SU-DHL-6 (cell line): ENCODE results near the gene AATF.

ENCODE experiments used
- H2AFZ ChIP-seq: fragments of 200-600 bp; sonication (generic); 2 replicates; pipeline ENCODE4 v1.6.1; 2014; ENCODE audit warnings: low read depth, mild to moderate bottlenecking, moderate library complexity, mixed read lengths, antibody characterized with exemption, low read length; ENCODE audit not compliant: severe bottlenecking
- H3F3A ChIP-seq: fragments of 200-600 bp; shearing (Covaris generic); 2 replicates; pipeline ENCODE4 v1.6.0; 2016; ENCODE audit warnings: antibody characterized with exemption, mild to moderate bottlenecking; ENCODE audit not compliant: insufficient read depth
- H3K27ac ChIP-seq: fragments of 200-600 bp; sonication (generic); 2 replicates; pipeline ENCODE4 v1.5.1; 2016; ENCODE audit warnings: low read depth, mild to moderate bottlenecking, low read length, moderate library complexity, mixed read lengths
- H3K27me3 ChIP-seq: fragments of 200-600 bp; sonication (generic), shearing (Covaris generic); 2 replicates; pipeline ENCODE4 v1.6.0; 2014; ENCODE audit warnings: mild to moderate bottlenecking, low read length
- H3K36me3 ChIP-seq: fragments of 200-600 bp; sonication (generic); 2 replicates; pipeline ENCODE4 v1.6.1; 2014; ENCODE audit warnings: mild to moderate bottlenecking, low read length, mixed read lengths
- H3K4me2 ChIP-seq: fragments of 300-600, 200-600 bp; shearing (Covaris generic), sonication (generic); 2 replicates; pipeline ENCODE4 v1.6.0; 2014; ENCODE audit warnings: low read length, low read depth, mild to moderate bottlenecking; ENCODE audit not compliant: poor library complexity, severe bottlenecking
- H3K4me3 ChIP-seq: fragments of 200-600 bp; sonication (generic); 2 replicates; pipeline ENCODE4 v1.5.1; 2014; ENCODE audit warnings: antibody characterized with exemption, low read length, mild to moderate bottlenecking, mixed read lengths; ENCODE audit not compliant: insufficient read depth, poor library complexity, severe bottlenecking
- H3K79me2 ChIP-seq: fragments of 200-600 bp; sonication (generic); 2 replicates; pipeline ENCODE4 v1.6.1; 2014; ENCODE audit warnings: mild to moderate bottlenecking, low read length, moderate library complexity; ENCODE audit not compliant: insufficient read depth
- H3K9ac ChIP-seq: fragments of 200-600 bp; sonication (generic); 2 replicates; pipeline ENCODE4 v1.7.0; 2014; ENCODE audit warnings: mild to moderate bottlenecking, low read length
- H3K9me2 ChIP-seq: fragments of 200-600 bp; sonication (generic); replicated peaks from 2 replicates; pipeline ENCODE4 v1.6.1; 2014; ENCODE audit warnings: low read length; ENCODE audit not compliant: insufficient read depth
- H3K9me3 ChIP-seq: fragments of 200-600 bp; sonication (generic); 2 replicates; pipeline ENCODE4 v1.6.1; 2014; ENCODE audit warnings: low read length, mixed read lengths; ENCODE audit not compliant: insufficient read depth
- H4K20me1 ChIP-seq: fragments of 200-600 bp; sonication (generic); 2 replicates; pipeline ENCODE4 v1.6.1; 2014; ENCODE audit warnings: low read depth, mild to moderate bottlenecking, antibody characterized with exemption, low read length, moderate library complexity, mixed read lengths
- CTCF ChIP-seq: fragments of 200-600 bp; sonication (generic); IDR thresholded peaks from one replicate; pipeline ENCODE4 v1.5.1; 2017; ENCODE audit warnings: antibody characterized with exemption, mild to moderate bottlenecking, low read length, moderate library complexity; ENCODE audit not compliant: insufficient read depth, poor library complexity, severe bottlenecking
- EZH2phosphoT487 ChIP-seq: fragments of 200-600 bp; sonication (generic), shearing (Covaris generic); conservative IDR thresholded peaks from 2 replicates; pipeline ENCODE4 v1.6.1; 2018; ENCODE audit warnings: mild to moderate bottlenecking, antibody characterized with exemption, low read length, moderate library complexity, mixed read lengths

The AATF gene

GRCh38 chr17:37086948-37087347, 138.2 kb downstream of the AATF start:
- no peak for TF ChIP-seq CTCF
- no peak for TF ChIP-seq EZH2phosphoT487
- H3K9ac ChIP-seq = no peak overlapping the region
- H3K27me3 ChIP-seq = no peaks in the 10 kb centered on the region
- no peaks in the 10 kb centered on the region for H3F3A ChIP-seq
- H3K9me2 ChIP-seq = no peaks in the 10 kb centered on the region
- no peaks in the 10 kb centered on the region for H4K20me1 ChIP-seq
- no peaks in the 10 kb centered on the region for H3K79me2 ChIP-seq
- no peak overlapping the region for H3K27ac ChIP-seq
- no peak overlapping the region for H3K4me3 ChIP-seq
- no peak overlapping the region for H2AFZ ChIP-seq
- H3K4me2 ChIP-seq = no peak overlapping the region
- peaks cover 8% of the 10 kb centered on the region; the same call in 1 of the 2 replicates for H3K36me3 ChIP-seq
- H3K9me3 ChIP-seq = no peaks in the 10 kb centered on the region

GRCh38 chr17:37087683-37088082, 138.9 kb downstream of the AATF start:
- no peaks in the 10 kb centered on the region for H3K9me3 ChIP-seq
- H3K4me2 ChIP-seq = no peak overlapping the region
- no peak overlapping the region for H2AFZ ChIP-seq
- H3F3A ChIP-seq = no peaks in the 10 kb centered on the region
- no peak overlapping the region for H3K4me3 ChIP-seq
- H3K79me2 ChIP-seq = no peaks in the 10 kb centered on the region
- TF ChIP-seq EZH2phosphoT487 (no peak), CTCF (no peak)
- peaks cover 8% of the 10 kb centered on the region; the same call in 1 of the 2 replicates for H3K36me3 ChIP-seq
- no peaks in the 10 kb centered on the region for H4K20me1 ChIP-seq
- no peak overlapping the region for H3K9ac ChIP-seq
- no peaks in the 10 kb centered on the region for H3K9me2 ChIP-seq
- H3K27ac ChIP-seq = no peak overlapping the region
- H3K27me3 ChIP-seq = no peaks in the 10 kb centered on the region

- no peak overlapping the region for H3K4me3 ChIP-seq
- TF ChIP-seq EZH2phosphoT487 (no peak), CTCF (no peak)
- no peak overlapping the region for H3K9ac ChIP-seq
- H3K27ac ChIP-seq = no peak overlapping the region
- no peaks in the 10 kb centered on the region for H4K20me1 ChIP-seq
- H3K9me3 ChIP-seq = no peaks in the 10 kb centered on the region
- no peaks in the 10 kb centered on the region for H3K79me2 ChIP-seq
- H2AFZ ChIP-seq = no peak overlapping the region
- no peaks in the 10 kb centered on the region for H3K27me3 ChIP-seq
- H3K36me3 ChIP-seq = peaks cover 8% of the 10 kb centered on the region; the same call in 1 of the 2 replicates
- H3K9me2 ChIP-seq = no peaks in the 10 kb centered on the region
- H3F3A ChIP-seq = no peaks in the 10 kb centered on the region
- no peak overlapping the region for H3K4me2 ChIP-seq
These were observed 139.7 kb downstream of the AATF start for GRCh38 chr17:37088459-37088858.

- Histone ChIP-seq H3K4me2 (no peak overlapping the region), H3K27me3 (no peaks in the 10 kb centered on the region), H2AFZ (no peak overlapping the region), H3F3A (no peaks in the 10 kb centered on the region), H4K20me1 (no peaks in the 10 kb centered on the region), H3K4me3 (no peak overlapping the region), H3K9me2 (no peaks in the 10 kb centered on the region), H3K27ac (no peak overlapping the region), H3K9me3 (no peaks in the 10 kb centered on the region), H3K9ac (no peak overlapping the region), H3K79me2 (no peaks in the 10 kb centered on the region), H3K36me3 (peaks cover 8% of the 10 kb centered on the region; the same call in 1 of the 2 replicates)
- TF ChIP-seq EZH2phosphoT487 = no peak
- TF ChIP-seq CTCF = no peak
These were observed 140.2 kb downstream of the AATF start for GRCh38 chr17:37088913-37089312.
